HepG2 (cell line): ENCODE results near the gene ADARB2. TPM values are rescaled to one million over a fixed set of nuclear protein-coding genes. Genes with fewer than 3 reads are reported as not detected.

Source experiments
- ATAC-seq: fragments of 200-7000 bp; cut with Tn5 transposase; 3 replicates; pipeline ENCODE4 v1.9.1; 2020; ENCODE audit warnings: mild to moderate bottlenecking, moderate library complexity
- BruUV-seq: library from RNA; stranded (reverse); fragments of 400-500 nt; replicated peaks from 2 replicates; lab custom pipeline; 2021; lab: Mats Ljungman, UMichigan
- CTCF ChIA-PET: fragments of 300-600 bp; formaldehyde crosslinking; extraction: SDS; loops from one replicate; lab custom pipeline; 2021; ENCODE audit warnings: low total read pairs, inconsistent platforms, low intra/inter-chr PET ratio; lab: Yijun Ruan, JAX
- POLR2A ChIA-PET: fragments of 350-600 bp; sonication (Branson Sonifier 250); formaldehyde crosslinking; loops from one replicate; lab custom pipeline; 2020; ENCODE audit warnings: antibody characterized with exemption, inconsistent platforms; lab: Yijun Ruan, JAX
- DNase-seq: peaks from one replicate; pipeline ENCODE4 v3.0.0-alpha.2; 2015; ENCODE audit warnings: low spot score
- FAIRE-seq: peaks from 3 replicates; lab custom pipeline; 2011; peaks lifted over from hg19 to GRCh38; lab: Jason Lieb, UNC
- H2AFZ ChIP-seq: one replicate; pipeline ENCODE4 v1.6.1; 2011; ENCODE audit warnings: low read length, inconsistent platforms
- H3K27ac ChIP-seq: fragments of 300-600 bp; 3 replicates; pipeline ENCODE4 v1.8.0; 2011; ENCODE audit warnings: mixed run types, mild to moderate bottlenecking, mixed read lengths, low read length, inconsistent platforms; ENCODE audit not compliant: insufficient read depth; ENCODE audit errors: extremely low read length
- H3K27me3 ChIP-seq, 2 experiments: fragments of 200-600 bp in 1 of 2; 2 replicates in 1 of 2; 3 replicates in 1 of 2; pipeline versions ENCODE4 v1.6.0 to v1.8.0; 2011; ENCODE audit warnings: low read length in 2 of 2, mild to moderate bottlenecking in 2 of 2, moderate library complexity in 2 of 2, inconsistent platforms in 1 of 2; ENCODE audit not compliant: insufficient read depth in 2 of 2, control insufficient read depth in 1 of 2
- H3K36me3 ChIP-seq, 2 experiments: fragments of 200-600 bp in 1 of 2; replicated peaks in 1 of 2; 2 replicates in 1 of 2; 3 replicates in 1 of 2; pipeline versions ENCODE4 v1.5.1 to v1.8.0; 2011; ENCODE audit warnings: low read length in 2 of 2, inconsistent platforms in 1 of 2; ENCODE audit not compliant: insufficient read depth in 2 of 2, control insufficient read depth in 1 of 2
- H3K4me1 ChIP-seq: 2 replicates; pipeline ENCODE4 v1.5.1; 2012; ENCODE audit warnings: low read length, inconsistent platforms; ENCODE audit not compliant: insufficient read depth
- H3K4me2 ChIP-seq: 2 replicates; pipeline ENCODE4 v1.6.0; 2011; ENCODE audit warnings: low read depth, low read length, inconsistent platforms
- H3K4me3 ChIP-seq, 3 experiments: fragments of 200-600 bp in 1 of 3; sonication (generic), shearing (Covaris generic) in 1 of 3; replicated peaks in 1 of 3; 2 replicates each; pipeline ENCODE4 v1.5.1; 2011 to 2016; ENCODE audit warnings: low read length in 3 of 3, inconsistent platforms in 2 of 3, low read depth in 2 of 3, mild to moderate bottlenecking in 2 of 3, control low read depth in 1 of 3, mixed read lengths in 1 of 3; ENCODE audit not compliant: insufficient read depth in 1 of 3
- H3K79me2 ChIP-seq: one replicate; pipeline ENCODE4 v1.6.1; 2011; ENCODE audit warnings: low read length, inconsistent platforms; ENCODE audit not compliant: insufficient read depth
- H3K9ac ChIP-seq: 2 replicates; pipeline ENCODE4 v1.6.0; 2011; ENCODE audit warnings: mild to moderate bottlenecking, low read depth, low read length, inconsistent platforms; ENCODE audit not compliant: insufficient read depth
- H3K9me3 ChIP-seq: 2 replicates; pipeline ENCODE4 v1.5.1; 2012; ENCODE audit warnings: mild to moderate bottlenecking, low read length
- H4K20me1 ChIP-seq: 2 replicates; pipeline ENCODE4 v1.6.0; 2011; ENCODE audit warnings: inconsistent platforms, mild to moderate bottlenecking, low read length, moderate library complexity; ENCODE audit not compliant: insufficient read depth
- BCL3 ChIP-seq: sonication (generic); formaldehyde crosslinking; IDR thresholded peaks from 2 replicates; pipeline ENCODE4 v1.5.1; 2020; ENCODE audit warnings: mild to moderate bottlenecking, missing genetic modification reagents, moderate library complexity
- FOXA3 ChIP-seq: IDR thresholded peaks from 2 replicates; pipeline ENCODE4 v1.6.1; 2016; ENCODE audit warnings: missing genetic modification reagents, missing compliant biosample characterization
- KLF9 ChIP-seq: IDR thresholded peaks from 2 replicates; pipeline ENCODE4 v1.6.1; 2016; ENCODE audit warnings: low read depth
- MED8 ChIP-seq: sonication (generic); formaldehyde crosslinking; IDR thresholded peaks from 2 replicates; pipeline ENCODE4 v1.8.1; 2023; ENCODE audit warnings: mild to moderate bottlenecking, missing genetic modification reagents; ENCODE audit not compliant: insufficient replicate concordance
- NBN ChIP-seq: fragments of 450-650 bp; conservative IDR thresholded peaks from 2 replicates; pipeline ENCODE4 v1.6.1; 2017
- SIN3B ChIP-seq: fragments of 150-350 bp; IDR thresholded peaks from 2 replicates; pipeline ENCODE4 v1.6.1; 2014; ENCODE audit warnings: low read length
- ZNF12 ChIP-seq: sonication (generic); formaldehyde crosslinking; IDR thresholded peaks from 2 replicates; pipeline ENCODE4 v1.5.0; 2020; ENCODE audit warnings: missing genetic modification reagents
- ZNF614 ChIP-seq: IDR thresholded peaks from 2 replicates; pipeline ENCODE4 v1.6.1; 2018; ENCODE audit warnings: missing biosample characterization, missing genetic modification reagents, inconsistent platforms, borderline replicate concordance
- ZNF746 ChIP-seq: sonication (generic); formaldehyde crosslinking; IDR thresholded peaks from 2 replicates; pipeline ENCODE4 v1.8.0; 2022; ENCODE audit warnings: mild to moderate bottlenecking, missing genetic modification reagents
- ZNF775 ChIP-seq: sonication (generic); formaldehyde crosslinking; IDR thresholded peaks from 2 replicates; pipeline ENCODE4 v1.4.0; 2020; ENCODE audit warnings: missing genetic modification reagents, mild to moderate bottlenecking, moderate library complexity, borderline replicate concordance
- WGBS: methylation state at CpG from one replicate; pipeline ENCODE4 v1.1.6; 2017; ENCODE audit warnings: low lambda C conversion rate; 5-methylcytosine and 5-hydroxymethylcytosine counted together
- in situ Hi-C: cut with HindIII; loops from 2 replicates; pipeline ENCODE4 v1.10.0; 2017; ENCODE audit warnings: low pct_unique_long_range_greater_than_20kb; ENCODE audit not compliant: extremely low pct_ligation_motif_present
- intact Hi-C: fragments of 100-400 bp; cut with micrococcal nuclease; formaldehyde crosslinking; loops from one replicate; pipeline ENCODE4 v1.10.0; 2022; ENCODE audit not compliant: unreplicated experiment
- polyA plus RNA-seq, 8 experiments: library from polyadenylated mRNA; depleted of rRNA in 3 of 8; stranded (reverse) in 7 of 8; unstranded in 1 of 8; fragments of >200 nt; fragmentation: Illumina TruSeq in 4 of 8; extraction: Trizol in 4 of 8; gene quantifications; 2 replicates each; pipeline versions ENCODE4 v1.2.1 to v1.2.3, GENCODE V29; 2011 to 2016; ENCODE audit warnings: low read depth in 4 of 8, missing spikeins in 1 of 8, mixed read lengths in 1 of 8; ENCODE audit not compliant: insufficient read depth in 1 of 8
- total RNA-seq, 5 experiments: library from RNA; depleted of rRNA; stranded (reverse); fragments of >200 nt; fragmentation: Illumina TruSeq; extraction: Trizol; gene quantifications; 2 replicates each; pipeline ENCODE4 v1.2.3, GENCODE V29; 2016; ENCODE audit warnings: low read depth in 1 of 5
- TF ChIP-seq, protein P1 (sequence below): sonication (generic); formaldehyde crosslinking; IDR thresholded peaks from 2 replicates; pipeline ENCODE4 v1.4.0; 2020; ENCODE audit warnings: low read depth, mild to moderate bottlenecking, missing genetic modification reagents
- TF ChIP-seq, protein P2 (sequence below): IDR thresholded peaks from 2 replicates; pipeline ENCODE4 v1.6.1; 2016; ENCODE audit warnings: control low read depth
- TF ChIP-seq, protein P3 (sequence below): sonication (generic); formaldehyde crosslinking; IDR thresholded peaks from 2 replicates; pipeline ENCODE4 v1.4.0; 2020; ENCODE audit warnings: missing genetic modification reagents
- TF ChIP-seq, protein P4 (sequence below): sonication (generic); formaldehyde crosslinking; IDR thresholded peaks from 2 replicates; pipeline ENCODE4 v1.8.1; 2023; ENCODE audit warnings: missing genetic modification reagents, inconsistent platforms, borderline replicate concordance
- TF ChIP-seq, protein P5 (sequence below): IDR thresholded peaks from 2 replicates; pipeline ENCODE4 v1.6.1; 2016; ENCODE audit warnings: mild to moderate bottlenecking

ADARB2 gene
- total and polyA plus RNA-seq, 2 of the 13 experiments (the other 11 are each of a cell fraction or from before 2014, with no cell fraction given) = not detected

DNA sequence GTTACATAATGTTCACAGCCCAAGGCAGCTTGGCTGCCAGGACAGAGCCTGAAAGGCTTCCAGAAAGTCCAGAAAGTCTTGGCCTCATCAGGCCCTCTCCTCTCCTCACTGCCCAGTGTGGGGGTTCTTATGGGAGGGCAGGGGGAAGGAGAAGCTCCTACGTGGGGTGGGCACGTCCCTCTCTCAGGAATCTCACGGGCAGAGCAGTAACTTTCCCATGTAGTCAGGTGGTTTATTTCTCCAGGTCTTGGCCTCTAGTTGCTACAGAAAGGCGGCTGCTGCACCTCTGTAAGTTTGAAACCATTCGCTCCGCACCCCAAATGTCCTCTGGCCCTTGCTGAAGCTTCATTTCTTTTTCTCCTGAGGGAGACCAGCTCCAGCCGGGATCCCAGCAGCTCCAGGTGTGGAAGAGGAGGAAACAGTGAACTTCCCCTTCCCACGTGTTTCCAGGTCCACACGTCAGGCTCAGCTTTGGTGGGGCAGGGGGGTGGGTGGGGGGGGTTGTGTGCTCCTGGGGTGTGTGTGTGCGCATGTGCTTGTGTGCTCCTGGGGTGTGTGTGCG, 360.9 kb downstream of the ADARB2 start:
- H3K27ac ChIP-seq = no peak overlapping the region
- ChIA-PET POLR2A (no interaction called here), CTCF (no interaction called here)
- intact Hi-C loops (loop anchor here (5.0 kb wide), 1 partner anchor 966 kb away; no protein-coding TSS in a partner anchor), in situ Hi-C loops (no loop called here)
- no peak overlapping the region for H3K4me2 ChIP-seq
- peaks cover 4 to 28% of the 10 kb centered on the region in 2 experiments; a peak in 3 of 5 replicates for H3K27me3 ChIP-seq
- ATAC-seq = no peak
- DNase-seq = no peak
- H4K20me1 ChIP-seq = no peaks in the 10 kb centered on the region
- 45% methylated on average over 6 of the region's 11 CpGs for WGBS
- H3K9ac ChIP-seq = no peak overlapping the region
- H3K79me2 ChIP-seq = no peaks in the 10 kb centered on the region
- H3K9me3 ChIP-seq = no peaks in the 10 kb centered on the region
- FAIRE-seq = no peak
- no peaks in the 10 kb centered on the region for H3K36me3 ChIP-seq
- no peak overlapping the region for H3K4me3 ChIP-seq
- H2AFZ ChIP-seq = no peak overlapping the region
- no peaks in the 10 kb centered on the region for H3K4me1 ChIP-seq
- no TSS peak for BruUV-seq
- TF ChIP-seq NBN (no peak), ZNF614 (CRISPR knock-in tag) (no peak), MED8 (CRISPR knock-in tag) (no peak), ZNF775 (CRISPR knock-in tag) (no peak), ZNF12 (CRISPR knock-in tag) (no peak), BCL3 (CRISPR knock-in tag) (no peak), FOXA3 (CRISPR knock-in tag) (no peak), KLF9 (no peak), SIN3B (no peak), ZNF746 (CRISPR knock-in tag) (no peak)
- TF ChIP-seq, protein P1, sequence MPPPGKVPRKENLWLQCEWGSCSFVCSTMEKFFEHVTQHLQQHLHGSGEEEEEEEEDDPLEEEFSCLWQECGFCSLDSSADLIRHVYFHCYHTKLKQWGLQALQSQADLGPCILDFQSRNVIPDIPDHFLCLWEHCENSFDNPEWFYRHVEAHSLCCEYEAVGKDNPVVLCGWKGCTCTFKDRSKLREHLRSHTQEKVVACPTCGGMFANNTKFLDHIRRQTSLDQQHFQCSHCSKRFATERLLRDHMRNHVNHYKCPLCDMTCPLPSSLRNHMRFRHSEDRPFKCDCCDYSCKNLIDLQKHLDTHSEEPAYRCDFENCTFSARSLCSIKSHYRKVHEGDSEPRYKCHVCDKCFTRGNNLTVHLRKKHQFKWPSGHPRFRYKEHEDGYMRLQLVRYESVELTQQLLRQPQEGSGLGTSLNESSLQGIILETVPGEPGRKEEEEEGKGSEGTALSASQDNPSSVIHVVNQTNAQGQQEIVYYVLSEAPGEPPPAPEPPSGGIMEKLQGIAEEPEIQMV (CRISPR knock-in tag) = no peak
- TF ChIP-seq, protein P2, sequence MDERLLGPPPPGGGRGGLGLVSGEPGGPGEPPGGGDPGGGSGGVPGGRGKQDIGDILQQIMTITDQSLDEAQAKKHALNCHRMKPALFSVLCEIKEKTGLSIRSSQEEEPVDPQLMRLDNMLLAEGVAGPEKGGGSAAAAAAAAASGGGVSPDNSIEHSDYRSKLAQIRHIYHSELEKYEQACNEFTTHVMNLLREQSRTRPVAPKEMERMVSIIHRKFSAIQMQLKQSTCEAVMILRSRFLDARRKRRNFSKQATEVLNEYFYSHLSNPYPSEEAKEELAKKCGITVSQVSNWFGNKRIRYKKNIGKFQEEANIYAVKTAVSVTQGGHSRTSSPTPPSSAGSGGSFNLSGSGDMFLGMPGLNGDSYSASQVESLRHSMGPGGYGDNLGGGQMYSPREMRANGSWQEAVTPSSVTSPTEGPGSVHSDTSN = no peak
- TF ChIP-seq, protein P3, sequence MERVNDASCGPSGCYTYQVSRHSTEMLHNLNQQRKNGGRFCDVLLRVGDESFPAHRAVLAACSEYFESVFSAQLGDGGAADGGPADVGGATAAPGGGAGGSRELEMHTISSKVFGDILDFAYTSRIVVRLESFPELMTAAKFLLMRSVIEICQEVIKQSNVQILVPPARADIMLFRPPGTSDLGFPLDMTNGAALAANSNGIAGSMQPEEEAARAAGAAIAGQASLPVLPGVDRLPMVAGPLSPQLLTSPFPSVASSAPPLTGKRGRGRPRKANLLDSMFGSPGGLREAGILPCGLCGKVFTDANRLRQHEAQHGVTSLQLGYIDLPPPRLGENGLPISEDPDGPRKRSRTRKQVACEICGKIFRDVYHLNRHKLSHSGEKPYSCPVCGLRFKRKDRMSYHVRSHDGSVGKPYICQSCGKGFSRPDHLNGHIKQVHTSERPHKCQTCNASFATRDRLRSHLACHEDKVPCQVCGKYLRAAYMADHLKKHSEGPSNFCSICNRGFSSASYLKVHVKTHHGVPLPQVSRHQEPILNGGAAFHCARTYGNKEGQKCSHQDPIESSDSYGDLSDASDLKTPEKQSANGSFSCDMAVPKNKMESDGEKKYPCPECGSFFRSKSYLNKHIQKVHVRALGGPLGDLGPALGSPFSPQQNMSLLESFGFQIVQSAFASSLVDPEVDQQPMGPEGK = no peak
- TF ChIP-seq, protein P4, sequence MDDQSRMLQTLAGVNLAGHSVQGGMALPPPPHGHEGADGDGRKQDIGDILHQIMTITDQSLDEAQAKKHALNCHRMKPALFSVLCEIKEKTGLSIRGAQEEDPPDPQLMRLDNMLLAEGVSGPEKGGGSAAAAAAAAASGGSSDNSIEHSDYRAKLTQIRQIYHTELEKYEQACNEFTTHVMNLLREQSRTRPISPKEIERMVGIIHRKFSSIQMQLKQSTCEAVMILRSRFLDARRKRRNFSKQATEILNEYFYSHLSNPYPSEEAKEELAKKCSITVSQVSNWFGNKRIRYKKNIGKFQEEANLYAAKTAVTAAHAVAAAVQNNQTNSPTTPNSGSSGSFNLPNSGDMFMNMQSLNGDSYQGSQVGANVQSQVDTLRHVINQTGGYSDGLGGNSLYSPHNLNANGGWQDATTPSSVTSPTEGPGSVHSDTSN (CRISPR knock-in tag) = no peak
- TF ChIP-seq, protein P5, sequence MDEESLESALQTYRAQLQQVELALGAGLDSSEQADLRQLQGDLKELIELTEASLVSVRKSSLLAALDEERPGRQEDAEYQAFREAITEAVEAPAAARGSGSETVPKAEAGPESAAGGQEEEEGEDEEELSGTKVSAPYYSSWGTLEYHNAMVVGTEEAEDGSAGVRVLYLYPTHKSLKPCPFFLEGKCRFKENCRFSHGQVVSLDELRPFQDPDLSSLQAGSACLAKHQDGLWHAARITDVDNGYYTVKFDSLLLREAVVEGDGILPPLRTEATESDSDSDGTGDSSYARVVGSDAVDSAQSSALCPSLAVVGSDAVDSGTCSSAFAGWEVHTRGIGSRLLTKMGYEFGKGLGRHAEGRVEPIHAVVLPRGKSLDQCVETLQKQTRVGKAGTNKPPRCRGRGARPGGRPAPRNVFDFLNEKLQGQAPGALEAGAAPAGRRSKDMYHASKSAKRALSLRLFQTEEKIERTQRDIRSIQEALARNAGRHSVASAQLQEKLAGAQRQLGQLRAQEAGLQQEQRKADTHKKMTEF (CRISPR knock-in tag) = no peak
